CD8-positive, alpha-beta memory T cell (primary cell): ENCODE data around the gene PAXIP1. TPM values are rescaled to one million over a fixed set of nuclear protein-coding genes. Genes with fewer than 3 reads are reported as not detected.

Experiments used
- CTCF ChIA-PET: fragments of 350-600 bp; sonication (Branson Sonifier 250); formaldehyde crosslinking; loops from one replicate; lab custom pipeline; 2021; ENCODE audit warnings: antibody characterized with exemption; lab: Charles Lee
- POLR2A ChIA-PET: fragments of 350-600 bp; sonication (Branson Sonifier 250); formaldehyde crosslinking; loops from one replicate; lab custom pipeline; 2021; ENCODE audit warnings: antibody characterized with exemption; lab: Charles Lee
- DNase-seq, 5 donors: peaks; one replicate each; pipeline versions ENCODE4 v3.0.0 to v3.0.0-alpha.2; 2020 to 2022; ENCODE audit warnings: mixed read lengths in 1 of 5
- H3K27ac ChIP-seq: one replicate; pipeline ENCODE4 v1.7.0; 2013; ENCODE audit warnings: low read depth, mild to moderate bottlenecking, low read length, moderate library complexity
- H3K27me3 ChIP-seq: 2 replicates; pipeline ENCODE4 v1.7.0; 2013; ENCODE audit warnings: low read length, mild to moderate bottlenecking; ENCODE audit not compliant: insufficient read depth, poor library complexity, severe bottlenecking
- H3K36me3 ChIP-seq: 2 replicates; pipeline ENCODE4 v1.7.0; 2013; ENCODE audit warnings: mild to moderate bottlenecking, low read length, moderate library complexity; ENCODE audit not compliant: insufficient read depth
- H3K4me1 ChIP-seq: 2 replicates; pipeline ENCODE4 v1.7.0; 2013; ENCODE audit warnings: mild to moderate bottlenecking, low read length, moderate library complexity; ENCODE audit not compliant: insufficient read depth
- H3K4me3 ChIP-seq: 2 replicates; pipeline ENCODE4 v1.7.0; 2013; ENCODE audit warnings: mild to moderate bottlenecking, low read length
- H3K9me3 ChIP-seq: 2 replicates; pipeline ENCODE4 v1.7.0; 2013; ENCODE audit warnings: mild to moderate bottlenecking, low read length
- H3K27ac Mint-ChIP-seq, 8 donors: one replicate each; pipeline ENCODE4 v1.8.0; 2020 to 2021; ENCODE audit warnings: mixed read lengths in 8 of 8, mild to moderate bottlenecking in 6 of 8, inconsistent platforms in 3 of 8, moderate library complexity in 3 of 8
- H3K27me3 Mint-ChIP-seq, 2 donors: one replicate each; pipeline ENCODE4 v1.8.0; 2020 to 2021; ENCODE audit warnings: mixed read lengths in 2 of 2, mild to moderate bottlenecking in 1 of 2, moderate library complexity in 1 of 2
- H3K36me3 Mint-ChIP-seq, 3 donors: one replicate each; pipeline ENCODE4 v1.8.0; 2020 to 2021; ENCODE audit warnings: mixed read lengths in 3 of 3, inconsistent platforms in 1 of 3, mild to moderate bottlenecking in 1 of 3
- H3K4me1 Mint-ChIP-seq, 3 donors: one replicate each; pipeline ENCODE4 v1.8.0; 2020 to 2021; ENCODE audit warnings: mixed read lengths in 3 of 3, inconsistent platforms in 1 of 3, mild to moderate bottlenecking in 1 of 3
- H3K4me3 Mint-ChIP-seq, 7 donors: one replicate each; pipeline ENCODE4 v1.8.0; 2020 to 2021; ENCODE audit warnings: mixed read lengths in 7 of 7, mild to moderate bottlenecking in 6 of 7, moderate library complexity in 4 of 7, inconsistent platforms in 2 of 7
- H3K9me3 Mint-ChIP-seq, 5 donors: one replicate each; pipeline ENCODE4 v1.8.0; 2020 to 2022; ENCODE audit warnings: mixed read lengths in 5 of 5, mild to moderate bottlenecking in 3 of 5, moderate library complexity in 2 of 5, inconsistent platforms in 1 of 5
- polyA plus RNA-seq: library from polyadenylated mRNA; unstranded; fragments of 300-500 nt; fragmentation: Illumina TruSeq; gene quantifications from one replicate; pipeline ENCODE4 v1.2.3, GENCODE V29; 2021
- total RNA-seq, 2 experiments: library from RNA; stranded (reverse); gene quantifications; one replicate each; pipeline ENCODE4 v1.2.3, GENCODE V29; 2021

The PAXIP1 gene
- total and polyA plus RNA-seq, 3 experiments from 2014 or later, result 2.0 to 25.8 (median 23.1) TPM

GRCh38 chr7:154977250-154977649 lies 25.7 kb downstream of the PAXIP1 start:
- no peak for DNase-seq
- H3K9me3 ChIP-seq, result no peaks in the 10 kb centered on the region
- H3K36me3 Mint-ChIP-seq, result peaks cover 11 to 54% (median 26%) of the 10 kb centered on the region in 3 donors
- H3K27ac ChIP-seq, result no peak overlapping the region
- H3K4me3 Mint-ChIP-seq, result no peak overlapping the region
- H3K27me3 ChIP-seq, result no peaks in the 10 kb centered on the region
- H3K4me3 ChIP-seq, result no peak overlapping the region
- H3K27me3 Mint-ChIP-seq, result no peaks in the 10 kb centered on the region
- POLR2A ChIA-PET, result no interaction called here
- H3K9me3 Mint-ChIP-seq, result no peaks in the 10 kb centered on the region
- CTCF ChIA-PET, result interaction anchor here (1.6 kb wide), 1 partner anchor 64 kb away, joined by 3 read pairs; no protein-coding TSS in a partner anchor
- no peaks in the 10 kb centered on the region for H3K4me1 ChIP-seq
- peaks cover 10 to 11% (median 11%) of the 10 kb centered on the region in 3 donors for H3K4me1 Mint-ChIP-seq
- no peak overlapping the region for H3K27ac Mint-ChIP-seq
- H3K36me3 ChIP-seq, result peaks cover 11% of the 10 kb centered on the region

- no peaks in the 10 kb centered on the region for H3K9me3 Mint-ChIP-seq
- H3K27me3 Mint-ChIP-seq, result no peaks in the 10 kb centered on the region
- peaks cover 11 to 54% (median 26%) of the 10 kb centered on the region in 3 donors for H3K36me3 Mint-ChIP-seq
- Histone ChIP-seq H3K27ac (no peak overlapping the region), H3K9me3 (no peaks in the 10 kb centered on the region), H3K4me3 (no peak overlapping the region), H3K36me3 (peaks cover 11% of the 10 kb centered on the region), H3K4me1 (no peaks in the 10 kb centered on the region), H3K27me3 (no peaks in the 10 kb centered on the region)
- ChIA-PET POLR2A (no interaction called here), CTCF (no interaction called here)
- H3K4me1 Mint-ChIP-seq, result peaks cover 10 to 12% (median 11%) of the 10 kb centered on the region in 3 donors
- no peak overlapping the region for H3K27ac Mint-ChIP-seq
- no peak for DNase-seq
- H3K4me3 Mint-ChIP-seq, result no peak overlapping the region
These were observed 26.1 kb downstream of the PAXIP1 start for GRCh38 chr7:154976844-154977243.

GRCh38 chr7:154975984-154976383 lies 26.9 kb downstream of the PAXIP1 start:
- Mint-ChIP-seq H3K27me3 (no peaks in the 10 kb centered on the region), H3K27ac (no peak overlapping the region), H3K9me3 (no peaks in the 10 kb centered on the region), H3K4me3 (no peak overlapping the region), H3K4me1 (peaks cover 10 to 20% (median 18%) of the 10 kb centered on the region in 3 donors), H3K36me3 (peaks cover 11 to 61% (median 26%) of the 10 kb centered on the region in 3 donors)
- no peaks in the 10 kb centered on the region for H3K4me1 ChIP-seq
- DNase-seq, result no peak
- no peak overlapping the region for H3K4me3 ChIP-seq
- H3K27ac ChIP-seq, result no peak overlapping the region
- POLR2A ChIA-PET, result no interaction called here
- CTCF ChIA-PET, result no interaction called here
- no peaks in the 10 kb centered on the region for H3K9me3 ChIP-seq
- no peaks in the 10 kb centered on the region for H3K27me3 ChIP-seq
- peaks cover 11% of the 10 kb centered on the region for H3K36me3 ChIP-seq

DNA sequence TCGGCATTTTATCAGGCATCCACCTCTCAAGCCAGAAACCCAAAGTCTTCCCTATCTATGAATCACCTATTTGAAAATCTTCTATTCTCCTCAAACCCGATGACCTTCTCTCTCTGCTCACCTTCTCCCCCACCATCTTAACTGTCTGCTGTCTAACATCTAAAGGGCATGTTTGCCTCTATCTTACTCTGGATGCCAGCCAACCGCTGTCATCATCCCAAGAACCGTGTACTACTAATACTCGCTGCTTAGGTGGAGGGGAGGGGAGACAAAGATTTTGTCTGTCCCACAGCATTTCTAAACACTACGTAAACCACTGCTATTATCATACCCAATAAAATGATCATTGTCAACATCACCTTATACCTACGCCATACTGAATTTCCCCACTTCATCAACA lies 29.5 kb downstream of the PAXIP1 start:
- no peak for DNase-seq
- Histone ChIP-seq H3K27ac (no peak overlapping the region), H3K27me3 (no peaks in the 10 kb centered on the region), H3K36me3 (peaks cover 14% of the 10 kb centered on the region), H3K9me3 (no peaks in the 10 kb centered on the region), H3K4me3 (no peak overlapping the region), H3K4me1 (no peaks in the 10 kb centered on the region)
- Mint-ChIP-seq H3K4me3 (no peak overlapping the region), H3K27me3 (no peaks in the 10 kb centered on the region), H3K9me3 (no peaks in the 10 kb centered on the region), H3K36me3 (peaks cover 11 to 66% (median 23%) of the 10 kb centered on the region in 3 donors), H3K27ac (peak overlapping the region in 2 of 8 donors; percentile 46 to 54), H3K4me1 (peaks cover 22 to 46% (median 32%) of the 10 kb centered on the region in 3 donors)
- ChIA-PET CTCF (no interaction called here), POLR2A (no interaction called here)

DNA sequence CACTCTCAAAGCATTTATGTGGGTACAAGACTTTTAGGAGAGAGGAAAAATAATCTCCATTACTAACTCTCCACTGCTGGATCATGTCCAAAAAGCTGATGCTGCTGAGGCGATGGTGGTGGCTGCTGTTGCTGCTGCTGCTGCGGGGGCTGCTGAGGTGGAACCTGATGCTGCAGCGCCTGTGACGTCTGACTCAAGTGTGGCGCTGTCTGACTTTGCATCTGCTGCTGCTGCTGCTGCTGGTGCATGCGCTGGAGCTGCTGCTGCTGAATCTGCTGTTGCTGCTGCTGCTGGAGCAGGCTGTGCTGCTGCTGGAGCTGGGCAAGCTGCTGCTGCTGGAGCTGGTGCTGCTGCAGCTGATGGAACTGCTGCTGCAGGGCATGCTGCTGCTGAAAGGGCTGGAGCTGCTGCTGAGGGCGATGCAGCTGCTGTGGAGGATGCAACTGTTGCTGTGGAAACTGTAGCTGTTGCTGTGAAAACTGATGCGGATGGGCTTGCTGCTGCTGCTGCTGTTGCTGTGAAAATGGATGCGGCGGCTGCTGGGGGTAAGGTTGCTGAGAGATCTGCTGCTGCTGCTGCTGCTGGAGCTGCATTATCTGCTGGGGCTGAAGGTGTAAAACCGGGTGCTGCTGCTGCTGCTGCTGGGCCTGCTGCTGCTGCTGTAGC lies 34.5 kb downstream of the PAXIP1 start:
- Histone ChIP-seq H3K9me3 (no peaks in the 10 kb centered on the region), H3K4me1 (no peaks in the 10 kb centered on the region), H3K27me3 (no peaks in the 10 kb centered on the region), H3K27ac (no peak overlapping the region), H3K36me3 (peaks cover 14% of the 10 kb centered on the region), H3K4me3 (no peak overlapping the region)
- Mint-ChIP-seq H3K27ac (peak overlapping the region in 4 of 8 donors; percentile 61 to 79 (median 74)), H3K4me1 (peaks cover 17 to 47% (median 38%) of the 10 kb centered on the region in 3 donors), H3K36me3 (peaks cover 4 to 80% (median 29%) of the 10 kb centered on the region in 3 donors), H3K4me3 (peak overlapping the region in 5 of 7 donors; percentile 20 to 72 (median 57)), H3K27me3 (peaks cover 0 to 1% of the 10 kb centered on the region in 2 donors), H3K9me3 (no peaks in the 10 kb centered on the region)
- peak in 1 of 5 donors; percentile 53 for DNase-seq
- POLR2A ChIA-PET, result interaction anchor here (0.6 kb wide), 1 partner anchor 41 kb away, joined by 3 read pairs; no protein-coding TSS in a partner anchor
- CTCF ChIA-PET, result interaction anchor here (0.6 to 1.8 kb wide), 3 partner anchors 15 to 41 kb away, joined by 3 to 6 read pairs (median 4); no protein-coding TSS in a partner anchor

- H3K36me3 ChIP-seq, result peaks cover 14% of the 10 kb centered on the region
- CTCF ChIA-PET, result no interaction called here
- peaks cover 0 to 1% of the 10 kb centered on the region in 2 donors for H3K27me3 Mint-ChIP-seq
These were observed 35.4 kb downstream of the PAXIP1 start for GRCh38 chr7:154967401-154967955.

GRCh38 chr7:154965014-154965413 lies 37.9 kb downstream of the PAXIP1 start:
- Mint-ChIP-seq H3K9me3 (no peaks in the 10 kb centered on the region), H3K4me3 (no peak overlapping the region), H3K4me1 (peaks cover 13 to 26% (median 22%) of the 10 kb centered on the region in 3 donors), H3K27ac (peak overlapping the region in 3 of 8 donors; percentile 39 to 78 (median 54)), H3K27me3 (peaks cover 0 to 1% of the 10 kb centered on the region in 2 donors), H3K36me3 (peaks cover 4 to 92% (median 33%) of the 10 kb centered on the region in 3 donors)
- Histone ChIP-seq H3K4me3 (no peak overlapping the region), H3K36me3 (peaks cover 25% of the 10 kb centered on the region), H3K9me3 (no peaks in the 10 kb centered on the region), H3K4me1 (no peaks in the 10 kb centered on the region), H3K27ac (no peak overlapping the region), H3K27me3 (no peaks in the 10 kb centered on the region)
- no peak for DNase-seq
- CTCF ChIA-PET, result interaction anchor here (1.6 kb wide), 1 partner anchor 38 kb away, joined by 3 read pairs; no protein-coding TSS in a partner anchor
- POLR2A ChIA-PET, result no interaction called here

More at GRCh38 chr7:154967401-154967955, 35.4 kb downstream of the PAXIP1 start:
- H3K9me3 ChIP-seq, result no peaks in the 10 kb centered on the region
- H3K27ac ChIP-seq, result no peak overlapping the region
- H3K4me1 Mint-ChIP-seq, result peaks cover 15 to 45% (median 29%) of the 10 kb centered on the region in 3 donors
- H3K4me3 Mint-ChIP-seq, result no peak overlapping the region
- H3K9me3 Mint-ChIP-seq, result no peaks in the 10 kb centered on the region
- peaks cover 4 to 81% (median 29%) of the 10 kb centered on the region in 3 donors for H3K36me3 Mint-ChIP-seq
- no peak overlapping the region for H3K4me3 ChIP-seq
- H3K27me3 ChIP-seq, result no peaks in the 10 kb centered on the region
- no peak for DNase-seq
- POLR2A ChIA-PET, result no interaction called here
- H3K27ac Mint-ChIP-seq, result peak overlapping the region in 1 of 8 donors; percentile 40
- no peaks in the 10 kb centered on the region for H3K4me1 ChIP-seq
